ENCODE measurements around the gene EDARADD. TPM values are rescaled to one million over a fixed set of nuclear protein-coding genes. Genes with fewer than 3 reads are reported as not detected.
"Not testable (repeated sequence)": the region's sequence is repeated elsewhere in the genome, so short reads cannot be mapped to it uniquely, and the experiment has no call there.

EDARADD gene
- total RNA-seq, 6 experiments from 2014 or later, result 0.43 TPM; not detected in 4

GRCh38 chr1:236472850-236473788, 79.0 kb downstream of the EDARADD start:
- H3K27me3 Mint-ChIP-seq (ENCODE audit: insufficient read depth), result peaks cover 10% of the 10 kb centered on the region
- no peaks in the 10 kb centered on the region for H3K9me3 Mint-ChIP-seq
- no peak for TF ChIP-seq CTCF (IDR thresholded peaks at IDR 0.05)
- no peak overlapping the region for H3K27ac Mint-ChIP-seq
- no peaks in the 10 kb centered on the region for H3K4me1 Mint-ChIP-seq (ENCODE audit: low read depth)
- no peak overlapping the region for H3K4me3 Mint-ChIP-seq
- no peaks in the 10 kb centered on the region for H3K36me3 Mint-ChIP-seq (ENCODE audit: low read depth)
- no peak for DNase-seq

- no peak for DNase-seq
- no peak overlapping the region for H3K4me3 Mint-ChIP-seq
- no peaks in the 10 kb centered on the region for H3K9me3 Mint-ChIP-seq
- H3K36me3 Mint-ChIP-seq (ENCODE audit: low read depth), result no peaks in the 10 kb centered on the region
- TF ChIP-seq CTCF (IDR thresholded peaks at IDR 0.05), result no peak
- peaks cover 9% of the 10 kb centered on the region for H3K27me3 Mint-ChIP-seq (ENCODE audit: insufficient read depth)
- no peaks in the 10 kb centered on the region for H3K4me1 Mint-ChIP-seq (ENCODE audit: low read depth)
- no peak overlapping the region for H3K27ac Mint-ChIP-seq
Observed at GRCh38 chr1:236476019-236476418, 81.9 kb downstream of the EDARADD start.

GRCh38 chr1:236480758-236481436, 86.8 kb downstream of the EDARADD start:
- DNase-seq, result no peak
- Mint-ChIP-seq H3K27ac (no peak overlapping the region), H3K36me3 (ENCODE audit: low read depth) (no peaks in the 10 kb centered on the region), H3K4me1 (ENCODE audit: low read depth) (no peaks in the 10 kb centered on the region), H3K27me3 (ENCODE audit: insufficient read depth) (no peaks in the 10 kb centered on the region; the same call in 1 of the 2 replicates), H3K9me3 (no peaks in the 10 kb centered on the region; the same call in 1 of the 2 replicates), H3K4me3 (no peak overlapping the region)
- TF ChIP-seq CTCF (IDR thresholded peaks at IDR 0.05), result no peak

GRCh38 chr1:236484310-236484971, 90.4 kb downstream of the EDARADD start:
- Mint-ChIP-seq H3K27me3 (ENCODE audit: insufficient read depth) (no peaks in the 10 kb centered on the region; the same call in 1 of the 2 replicates), H3K4me3 (no peak overlapping the region), H3K36me3 (ENCODE audit: low read depth) (no peaks in the 10 kb centered on the region), H3K4me1 (ENCODE audit: low read depth) (no peaks in the 10 kb centered on the region), H3K9me3 (no peaks in the 10 kb centered on the region; the same call in 1 of the 2 replicates), H3K27ac (no peak overlapping the region)
- no peak for TF ChIP-seq CTCF (IDR thresholded peaks at IDR 0.05)
- no peak for DNase-seq

- H3K4me3 Mint-ChIP-seq, result no peak overlapping the region
- H3K36me3 Mint-ChIP-seq (ENCODE audit: low read depth), result no peaks in the 10 kb centered on the region
- H3K27ac Mint-ChIP-seq, result no peak overlapping the region
- peaks cover 3% of the 10 kb centered on the region; the same call in 1 of the 2 replicates for H3K27me3 Mint-ChIP-seq (ENCODE audit: insufficient read depth)
- no peak for DNase-seq
- H3K9me3 Mint-ChIP-seq, result no peaks in the 10 kb centered on the region; the same call in 1 of the 2 replicates
- TF ChIP-seq CTCF (IDR thresholded peaks at IDR 0.05), result no peak
- H3K4me1 Mint-ChIP-seq (ENCODE audit: low read depth), result no peaks in the 10 kb centered on the region
Observed at GRCh38 chr1:236486356-236487002, 92.4 kb downstream of the EDARADD start.

GRCh38 chr1:236489161-236489560, 95.1 kb downstream of the EDARADD start:
- not testable (repeated sequence) for H3K9me3 Mint-ChIP-seq; H3K36me3 Mint-ChIP-seq (ENCODE audit: low read depth); H3K27ac Mint-ChIP-seq; DNase-seq; H3K27me3 Mint-ChIP-seq (ENCODE audit: insufficient read depth); H3K4me1 Mint-ChIP-seq (ENCODE audit: low read depth); H3K4me3 Mint-ChIP-seq
